ENCODE measurements around the gene TRIM5. TPM values are rescaled to one million over a fixed set of nuclear protein-coding genes. Genes with fewer than 3 reads are reported as not detected.

TRIM5 gene
- total and polyA plus RNA-seq, 10 of the 15 experiments (the other 5 are each of a cell fraction or from before 2014, with no cell fraction given) = 20.0 to 59.7 (median 31.8) TPM

DNA sequence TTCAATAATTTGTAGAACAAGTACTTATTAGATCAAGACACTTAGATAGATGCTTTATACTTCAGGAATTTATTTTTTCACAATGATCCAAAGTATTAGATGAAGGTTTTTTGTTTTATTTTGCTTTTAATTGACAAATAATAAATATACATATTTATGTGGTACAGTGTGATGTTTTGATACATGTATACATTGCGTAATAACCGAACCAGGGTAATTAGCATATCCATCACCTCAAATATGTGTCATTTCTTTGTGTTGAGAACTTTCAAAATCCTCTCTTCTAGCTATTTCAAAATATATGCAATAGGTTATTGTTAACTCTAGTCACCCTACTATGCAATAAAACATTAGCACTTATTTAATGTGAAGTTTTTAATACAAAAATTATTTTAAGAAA is 21.4 kb downstream of the TRIM5 start:
- peaks cover 0 to 20% of the 10 kb centered on the region in 2 experiments; a peak in 3 of 4 replicates for H3K36me3 ChIP-seq (ENCODE audit: control insufficient read depth in 2 of 2, insufficient read depth in 2 of 2, low read length in 1 of 2)
- ChIA-PET CTCF (no interaction called here), POLR2A (interaction anchor here (0.7 kb wide), 2 partner anchors 165 to 739 kb away, joined by 3 to 5 read pairs; no protein-coding TSS in a partner anchor), SMC1A (ENCODE audit: uncharacterized antibody, unreplicated experiment) (interaction anchor here (1.5 to 2.5 kb wide), 2 partner anchors 7 to 15 kb away, joined by 3 to 10 read pairs; no protein-coding TSS in a partner anchor), RAD21 (ENCODE audit: unreplicated experiment) (interaction anchor here (0.8 kb wide), 1 partner anchor 15 kb away, joined by 3 read pairs; no protein-coding TSS in a partner anchor)
- in situ Hi-C loops (cut with MboI) = no loop called here
- BruUV-seq (replicated peaks) = no TSS peak
- H3K79me2 ChIP-seq (ENCODE audit: control insufficient read depth, insufficient read depth, low read length) = no peaks in the 10 kb centered on the region
- H3K4me3 ChIP-seq = no peak overlapping the region
- no peak for DNase-seq (ENCODE audit: low read depth, low spot score)
- no peak overlapping the region for H3K4me2 ChIP-seq (ENCODE audit: control insufficient read depth, insufficient read depth)
- FAIRE-seq = no peak
- no peak for TF ChIP-seq SMAD5 (IDR thresholded peaks at IDR 0.05; ENCODE audit: low read depth)
- TF ChIP-seq, protein P1, sequence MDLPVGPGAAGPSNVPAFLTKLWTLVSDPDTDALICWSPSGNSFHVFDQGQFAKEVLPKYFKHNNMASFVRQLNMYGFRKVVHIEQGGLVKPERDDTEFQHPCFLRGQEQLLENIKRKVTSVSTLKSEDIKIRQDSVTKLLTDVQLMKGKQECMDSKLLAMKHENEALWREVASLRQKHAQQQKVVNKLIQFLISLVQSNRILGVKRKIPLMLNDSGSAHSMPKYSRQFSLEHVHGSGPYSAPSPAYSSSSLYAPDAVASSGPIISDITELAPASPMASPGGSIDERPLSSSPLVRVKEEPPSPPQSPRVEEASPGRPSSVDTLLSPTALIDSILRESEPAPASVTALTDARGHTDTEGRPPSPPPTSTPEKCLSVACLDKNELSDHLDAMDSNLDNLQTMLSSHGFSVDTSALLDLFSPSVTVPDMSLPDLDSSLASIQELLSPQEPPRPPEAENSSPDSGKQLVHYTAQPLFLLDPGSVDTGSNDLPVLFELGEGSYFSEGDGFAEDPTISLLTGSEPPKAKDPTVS (IDR thresholded peaks at IDR 0.05; ENCODE audit: low read depth, low read length) = no peak
- TF ChIP-seq, protein P2, sequence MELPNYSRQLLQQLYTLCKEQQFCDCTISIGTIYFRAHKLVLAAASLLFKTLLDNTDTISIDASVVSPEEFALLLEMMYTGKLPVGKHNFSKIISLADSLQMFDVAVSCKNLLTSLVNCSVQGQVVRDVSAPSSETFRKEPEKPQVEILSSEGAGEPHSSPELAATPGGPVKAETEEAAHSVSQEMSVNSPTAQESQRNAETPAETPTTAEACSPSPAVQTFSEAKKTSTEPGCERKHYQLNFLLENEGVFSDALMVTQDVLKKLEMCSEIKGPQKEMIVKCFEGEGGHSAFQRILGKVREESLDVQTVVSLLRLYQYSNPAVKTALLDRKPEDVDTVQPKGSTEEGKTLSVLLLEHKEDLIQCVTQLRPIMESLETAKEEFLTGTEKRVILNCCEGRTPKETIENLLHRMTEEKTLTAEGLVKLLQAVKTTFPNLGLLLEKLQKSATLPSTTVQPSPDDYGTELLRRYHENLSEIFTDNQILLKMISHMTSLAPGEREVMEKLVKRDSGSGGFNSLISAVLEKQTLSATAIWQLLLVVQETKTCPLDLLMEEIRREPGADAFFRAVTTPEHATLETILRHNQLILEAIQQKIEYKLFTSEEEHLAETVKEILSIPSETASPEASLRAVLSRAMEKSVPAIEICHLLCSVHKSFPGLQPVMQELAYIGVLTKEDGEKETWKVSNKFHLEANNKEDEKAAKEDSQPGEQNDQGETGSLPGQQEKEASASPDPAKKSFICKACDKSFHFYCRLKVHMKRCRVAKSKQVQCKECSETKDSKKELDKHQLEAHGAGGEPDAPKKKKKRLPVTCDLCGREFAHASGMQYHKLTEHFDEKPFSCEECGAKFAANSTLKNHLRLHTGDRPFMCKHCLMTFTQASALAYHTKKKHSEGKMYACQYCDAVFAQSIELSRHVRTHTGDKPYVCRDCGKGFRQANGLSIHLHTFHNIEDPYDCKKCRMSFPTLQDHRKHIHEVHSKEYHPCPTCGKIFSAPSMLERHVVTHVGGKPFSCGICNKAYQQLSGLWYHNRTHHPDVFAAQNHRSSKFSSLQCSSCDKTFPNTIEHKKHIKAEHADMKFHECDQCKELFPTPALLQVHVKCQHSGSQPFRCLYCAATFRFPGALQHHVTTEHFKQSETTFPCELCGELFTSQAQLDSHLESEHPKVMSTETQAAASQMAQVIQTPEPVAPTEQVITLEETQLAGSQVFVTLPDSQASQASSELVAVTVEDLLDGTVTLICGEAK (IDR thresholded peaks at IDR 0.05; ENCODE audit: borderline replicate concordance) = no peak
- no peak for TF ChIP-seq CHD1 (IDR thresholded peaks at IDR 0.05; ENCODE audit: low read depth, low read length)
- no peak for TF ChIP-seq HDGF (IDR thresholded peaks at IDR 0.05)
- TF ChIP-seq EGR1 (IDR thresholded peaks at IDR 0.05; ENCODE audit: borderline replicate concordance in 1 of 2, low read depth in 2 of 2, low read length in 2 of 2) = no peak
- no peak for TF ChIP-seq ZNF217 (IDR thresholded peaks at IDR 0.05)
- TF ChIP-seq ZNF207 (IDR thresholded peaks at IDR 0.05; ENCODE audit: borderline replicate concordance) = no peak
- TF ChIP-seq, protein P3, sequence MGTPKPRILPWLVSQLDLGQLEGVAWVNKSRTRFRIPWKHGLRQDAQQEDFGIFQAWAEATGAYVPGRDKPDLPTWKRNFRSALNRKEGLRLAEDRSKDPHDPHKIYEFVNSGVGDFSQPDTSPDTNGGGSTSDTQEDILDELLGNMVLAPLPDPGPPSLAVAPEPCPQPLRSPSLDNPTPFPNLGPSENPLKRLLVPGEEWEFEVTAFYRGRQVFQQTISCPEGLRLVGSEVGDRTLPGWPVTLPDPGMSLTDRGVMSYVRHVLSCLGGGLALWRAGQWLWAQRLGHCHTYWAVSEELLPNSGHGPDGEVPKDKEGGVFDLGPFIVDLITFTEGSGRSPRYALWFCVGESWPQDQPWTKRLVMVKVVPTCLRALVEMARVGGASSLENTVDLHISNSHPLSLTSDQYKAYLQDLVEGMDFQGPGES (IDR thresholded peaks at IDR 0.05) = no peak
- no peak for TF ChIP-seq STAT1 (conservative IDR thresholded peaks at IDR 0.05)
- no peak for TF ChIP-seq JUND (IDR thresholded peaks at IDR 0.05; ENCODE audit: low read depth, low read length)
- no peak for TF ChIP-seq HCFC1 (IDR thresholded peaks at IDR 0.05; ENCODE audit: low read length)
- TF ChIP-seq HDAC2 (IDR thresholded peaks at IDR 0.05) = no peak
- no peak for TF ChIP-seq TCF7 (IDR thresholded peaks at IDR 0.05; ENCODE audit: borderline replicate concordance)
- TF ChIP-seq MTA3 (IDR thresholded peaks at IDR 0.05; ENCODE audit: borderline replicate concordance, low read length) = no peak
- no peak for TF ChIP-seq TAF1 (IDR thresholded peaks at IDR 0.05; ENCODE audit: borderline replicate concordance, low read depth, low read length)
- no peak for TF ChIP-seq MYB (IDR thresholded peaks at IDR 0.05; ENCODE audit: borderline replicate concordance, low read depth, low read length)
- TF ChIP-seq CBFB (IDR thresholded peaks at IDR 0.05; ENCODE audit: low read depth) = no peak
- no peak overlapping the region for H2AFZ ChIP-seq (ENCODE audit: control insufficient read depth, low read depth, low read length)
- WGBS (ENCODE audit: insufficient coverage, insufficient replicate concordance, low lambda C conversion rate, missing lambda C conversion rate) = 95% methylated on average over 2 of the region's 2 CpGs
- no peaks in the 10 kb centered on the region for H3K9me3 ChIP-seq (replicated peaks; ENCODE audit: control insufficient read depth, insufficient read depth, low read length)
- no peak overlapping the region for H3K9ac ChIP-seq (ENCODE audit: control insufficient read depth, insufficient read depth, low read length)
- intact Hi-C loops (cut with micrococcal nuclease; ENCODE audit: unreplicated experiment) = no loop called here
- H3K4me1 ChIP-seq (ENCODE audit: control insufficient read depth, insufficient read depth, low read length) = no peaks in the 10 kb centered on the region
- H3K27me3 ChIP-seq (replicated peaks in 1 of 2; ENCODE audit: control insufficient read depth in 2 of 2, insufficient read depth in 2 of 2, low read length in 1 of 2) = no peaks in the 10 kb centered on the region
- ATAC-seq = no peak
- no peaks in the 10 kb centered on the region for H4K20me1 ChIP-seq (ENCODE audit: control insufficient read depth, insufficient read depth)
- no peak overlapping the region for H3K27ac ChIP-seq (ENCODE audit: control insufficient read depth, insufficient read depth)
